HepG2 (cell line): ENCODE measurements around the gene C17orf75. TPM values are rescaled to one million over a fixed set of nuclear protein-coding genes. Genes with fewer than 3 reads are reported as not detected.

Source experiments
- BCLAF1 ChIP-seq: fragments of 450-650 bp; IDR thresholded peaks from 2 replicates; pipeline ENCODE4 v1.6.1; 2017; ENCODE audit warnings: mild to moderate bottlenecking
- HBP1 ChIP-seq: IDR thresholded peaks from 2 replicates; pipeline ENCODE4 v1.6.1; 2016; ENCODE audit warnings: low read depth, control low read depth
- HDAC1 ChIP-seq: sonication (generic); formaldehyde crosslinking; IDR thresholded peaks from 2 replicates; pipeline ENCODE4 v1.5.1; 2020; ENCODE audit warnings: mild to moderate bottlenecking, missing genetic modification reagents
- HNF1B ChIP-seq: sonication (generic); formaldehyde crosslinking; IDR thresholded peaks from 2 replicates; pipeline ENCODE4 v1.5.1; 2020; ENCODE audit warnings: mild to moderate bottlenecking, moderate library complexity, missing genetic modification reagents
- IRF1 ChIP-seq: sonication (generic); formaldehyde crosslinking; IDR thresholded peaks from 2 replicates; pipeline ENCODE4 v1.4.0; 2020; ENCODE audit warnings: low read depth, mild to moderate bottlenecking, missing genetic modification reagents
- KLF6 ChIP-seq: IDR thresholded peaks from 2 replicates; pipeline ENCODE4 v1.8.0; 2016; ENCODE audit warnings: missing biosample characterization, missing genetic modification reagents
- MAX ChIP-seq: IDR thresholded peaks from 2 replicates; pipeline ENCODE4 v1.6.1; 2012; ENCODE audit warnings: inconsistent platforms
- ONECUT2 ChIP-seq: sonication (generic); formaldehyde crosslinking; IDR thresholded peaks from 2 replicates; pipeline ENCODE4 v1.4.0; 2020; ENCODE audit warnings: missing genetic modification reagents
- SPEN ChIP-seq: sonication (generic); formaldehyde crosslinking; IDR thresholded peaks from 2 replicates; pipeline ENCODE4 v1.5.1; 2020; ENCODE audit warnings: low read depth, mild to moderate bottlenecking, missing genetic modification reagents
- SRF ChIP-seq: IDR thresholded peaks from 2 replicates; pipeline ENCODE4 v1.6.1; 2011; ENCODE audit warnings: mild to moderate bottlenecking, low read depth, low read length, moderate library complexity
- TFDP2 ChIP-seq: sonication (generic); formaldehyde crosslinking; IDR thresholded peaks from 2 replicates; pipeline ENCODE4 v1.4.0; 2020; ENCODE audit warnings: missing genetic modification reagents
- THAP8 ChIP-seq: sonication (generic); formaldehyde crosslinking; IDR thresholded peaks from 2 replicates; pipeline ENCODE4 v1.5.1; 2020; ENCODE audit warnings: missing genetic modification reagents, mild to moderate bottlenecking, borderline replicate concordance
- TRIM22 ChIP-seq: fragments of 450-650 bp; IDR thresholded peaks from 2 replicates; pipeline ENCODE4 v1.6.1; 2017
- YY1 ChIP-seq: IDR thresholded peaks from 2 replicates; pipeline ENCODE4 v1.6.1; 2011; ENCODE audit warnings: low read length, low read depth, moderate library complexity, mild to moderate bottlenecking; ENCODE audit not compliant: insufficient read depth, insufficient replicate concordance
- ZNF317 ChIP-seq: sonication (generic); formaldehyde crosslinking; IDR thresholded peaks from 2 replicates; pipeline ENCODE4 v1.5.0; 2020; ENCODE audit warnings: mild to moderate bottlenecking, missing genetic modification reagents
- ZNF441 ChIP-seq: sonication (generic); formaldehyde crosslinking; IDR thresholded peaks from 2 replicates; pipeline ENCODE4 v1.7.0; 2021; ENCODE audit warnings: missing genetic modification reagents, borderline replicate concordance
- ZNF547 ChIP-seq: sonication (generic); formaldehyde crosslinking; IDR thresholded peaks from 2 replicates; pipeline ENCODE4 v1.5.1; 2020; ENCODE audit warnings: mild to moderate bottlenecking, missing genetic modification reagents
- ZNF557 ChIP-seq: sonication (generic); formaldehyde crosslinking; IDR thresholded peaks from 2 replicates; pipeline ENCODE4 v1.4.0; 2020; ENCODE audit warnings: missing genetic modification reagents
- ZNF691 ChIP-seq: sonication (generic); formaldehyde crosslinking; IDR thresholded peaks from 2 replicates; pipeline ENCODE4 v1.4.0; 2020; ENCODE audit warnings: missing genetic modification reagents, low read depth, mild to moderate bottlenecking, borderline replicate concordance
- polyA plus RNA-seq, 8 experiments: library from polyadenylated mRNA; depleted of rRNA in 3 of 8; stranded (reverse) in 7 of 8; unstranded in 1 of 8; fragments of >200 nt; fragmentation: Illumina TruSeq in 4 of 8; extraction: Trizol in 4 of 8; gene quantifications; 2 replicates each; pipeline versions ENCODE4 v1.2.1 to v1.2.3, GENCODE V29; 2011 to 2016; ENCODE audit warnings: low read depth in 4 of 8, missing spikeins in 1 of 8, mixed read lengths in 1 of 8; ENCODE audit not compliant: insufficient read depth in 1 of 8
- total RNA-seq, 5 experiments: library from RNA; depleted of rRNA; stranded (reverse); fragments of >200 nt; fragmentation: Illumina TruSeq; extraction: Trizol; gene quantifications; 2 replicates each; pipeline ENCODE4 v1.2.3, GENCODE V29; 2016; ENCODE audit warnings: low read depth in 1 of 5

Gene C17orf75
- total and polyA plus RNA-seq, 2 of the 13 experiments (the other 11 are each of a cell fraction or from before 2014, with no cell fraction given) = 16.2 to 33.0 TPM

GRCh38 chr17:32302037-32302436, 39.9 kb downstream of the C17orf75 start (continued):
- TF ChIP-seq THAP8 = no peak
- no peak for TF ChIP-seq HBP1
- no peak for TF ChIP-seq SRF
- no peak for TF ChIP-seq TRIM22
- no peak for TF ChIP-seq ONECUT2 (CRISPR knock-in tag)
- TF ChIP-seq HNF1B = no peak
- peak; percentile 15; the same call in 1 of the 2 replicates for TF ChIP-seq ZNF441 (CRISPR knock-in tag)
- no peak for TF ChIP-seq BCLAF1
- no peak for TF ChIP-seq TFDP2 (CRISPR knock-in tag)
- TF ChIP-seq SPEN (CRISPR knock-in tag) = no peak
- no peak for TF ChIP-seq HDAC1
- no peak for TF ChIP-seq ZNF557 (CRISPR knock-in tag)
- TF ChIP-seq ZNF547 (CRISPR knock-in tag) = no peak
- no peak for TF ChIP-seq YY1
- 0 out of 2 replicates have a peak, but pooled peaks have one; percentile 19 for TF ChIP-seq MAX
- no peak for TF ChIP-seq IRF1 (CRISPR knock-in tag)
- TF ChIP-seq ZNF317 (CRISPR knock-in tag) = no peak
- TF ChIP-seq KLF6 = no peak
- no peak for TF ChIP-seq ZNF691 (CRISPR knock-in tag)
